HCT116 (cell line): ENCODE data around the gene HDAC10.

ENCODE experiments used
- POLR2A ChIP-seq: IDR thresholded peaks from 2 replicates; pipeline ENCODE4 v1.7.0; 2011; ENCODE audit warnings: borderline replicate concordance; ENCODE audit not compliant: insufficient read depth, insufficient read length; ENCODE audit errors: extremely low read depth
- RAD21 ChIP-seq: IDR thresholded peaks from 2 replicates; pipeline ENCODE4 v1.6.1; 2012; ENCODE audit warnings: low read depth, mild to moderate bottlenecking

- no peak for TF ChIP-seq RAD21
- no peak for TF ChIP-seq POLR2A
Measured at GRCh38 chr22:50260434-50260800, 9.4 kb upstream of the HDAC10 start.
